HG03439 (cell line): Measurements from ENCODE around the gene LRRC45.

ENCODE experiments used
- ATAC-seq: cut with Tn5 transposase; IDR thresholded peaks from one replicate; pipeline ENCODE4 v1.9.1; 2021; ENCODE audit warnings: mild to moderate bottlenecking, moderate library complexity; ENCODE audit not compliant: unreplicated experiment

Gene LRRC45

GRCh38 chr17:82080048-82080788, 57.1 kb downstream of the LRRC45 start:
- no peak for ATAC-seq
